IPS-11a (cell line): ENCODE results near the gene EPS8.

ENCODE experiments used
- H3K4me3 ChIP-seq: one replicate; pipeline ENCODE4 v1.5.1; 2013; ENCODE audit warnings: low read depth, low read length, control low read depth

EPS8 gene

DNA sequence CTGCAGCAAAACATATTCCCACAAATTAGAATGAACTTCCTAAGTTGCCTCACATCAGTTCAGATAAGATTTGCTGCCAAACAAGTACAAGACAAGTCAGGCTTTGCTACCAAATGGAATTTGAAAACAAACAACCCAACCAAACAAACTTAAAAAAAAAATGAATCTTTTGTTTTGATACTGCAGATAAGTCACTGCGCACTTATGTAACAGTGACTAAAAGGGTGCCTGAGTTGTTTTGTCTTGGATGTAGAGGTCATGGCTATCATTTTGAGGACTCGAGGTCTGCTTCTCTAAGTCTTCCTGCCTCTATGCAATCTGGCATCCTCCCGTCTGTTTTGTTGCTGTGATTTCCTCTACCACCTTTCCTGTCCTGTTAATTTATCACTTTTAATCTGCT, 11.1 kb upstream of the EPS8 start:
- no peak overlapping the region for H3K4me3 ChIP-seq

DNA sequence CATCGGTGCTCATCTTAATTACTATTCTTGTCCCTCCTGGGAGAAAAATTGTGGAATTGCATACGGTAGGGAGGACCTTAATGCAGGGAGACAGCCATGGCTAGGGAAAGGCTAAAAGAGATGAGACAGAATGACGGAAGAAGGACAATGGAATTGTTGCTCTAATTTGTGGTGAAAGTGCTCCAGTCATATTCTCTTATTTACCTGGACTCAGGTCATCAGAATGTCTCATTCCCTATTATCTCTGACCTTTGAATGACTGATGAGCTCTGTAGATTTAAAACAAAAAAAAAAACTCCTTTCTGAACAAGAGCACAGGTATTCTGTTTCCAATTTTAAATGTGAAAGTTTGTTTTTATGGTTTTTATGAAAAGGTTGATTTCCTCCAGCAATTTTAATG, 8.6 kb upstream of the EPS8 start:
- H3K4me3 ChIP-seq: no peak overlapping the region

DNA sequence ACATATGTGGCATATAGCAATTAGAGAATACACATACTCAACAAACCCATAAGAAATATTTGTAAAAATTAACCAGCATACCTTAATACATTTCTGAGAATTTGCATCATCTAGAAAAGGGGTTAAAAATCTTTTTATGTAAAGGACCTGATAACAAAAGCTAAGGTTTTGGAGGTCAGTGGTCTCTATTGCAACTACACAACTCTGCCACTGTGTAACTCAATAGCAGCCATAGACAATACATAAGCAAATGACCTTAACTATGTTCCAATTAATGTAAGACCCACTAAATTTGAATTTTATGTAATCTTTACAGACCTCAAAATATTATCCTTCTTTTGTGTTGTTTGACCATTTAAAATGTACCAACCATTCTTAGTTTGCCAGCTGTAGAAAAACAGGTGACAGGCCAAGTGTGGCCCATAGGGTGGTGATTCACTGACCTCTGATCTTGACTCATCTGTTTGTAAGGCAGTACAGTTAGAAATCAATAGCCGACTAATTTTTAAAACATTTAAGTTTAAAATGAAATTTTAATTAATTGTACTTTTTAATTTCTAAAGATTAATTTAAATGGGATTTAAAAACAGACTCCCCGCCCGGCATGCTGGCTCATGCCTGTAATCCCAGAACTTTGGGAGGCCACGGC, 7.4 kb upstream of the EPS8 start:
- no peak overlapping the region for H3K4me3 ChIP-seq

- H3K4me3 ChIP-seq: no peak overlapping the region
Measured at GRCh38 chr12:15794836-15795235, 5.6 kb upstream of the EPS8 start.

DNA sequence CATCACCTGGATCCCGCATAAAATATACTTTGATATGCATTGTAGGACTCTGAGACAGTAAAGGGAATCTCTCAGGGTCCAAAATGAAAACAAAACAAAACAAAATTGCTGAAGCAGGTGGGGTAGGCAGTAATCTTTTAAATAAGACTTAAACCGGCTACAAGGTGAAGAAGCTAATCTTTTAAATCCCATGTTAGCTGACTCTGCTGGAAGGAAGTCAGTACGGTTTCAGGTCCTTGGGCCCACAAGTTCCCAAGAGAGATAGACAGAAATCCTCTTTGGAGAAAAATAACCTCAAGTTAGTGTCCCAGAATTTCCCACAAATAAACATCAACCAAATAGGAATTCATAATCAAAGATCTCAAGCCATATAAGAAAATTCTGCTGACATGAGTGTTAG, 5.0 kb upstream of the EPS8 start:
- H3K4me3 ChIP-seq: no peak overlapping the region

- peak overlapping the region; percentile 68 for H3K4me3 ChIP-seq
Measured at GRCh38 chr12:15788233-15789219, 662 bp downstream of the EPS8 start.

DNA sequence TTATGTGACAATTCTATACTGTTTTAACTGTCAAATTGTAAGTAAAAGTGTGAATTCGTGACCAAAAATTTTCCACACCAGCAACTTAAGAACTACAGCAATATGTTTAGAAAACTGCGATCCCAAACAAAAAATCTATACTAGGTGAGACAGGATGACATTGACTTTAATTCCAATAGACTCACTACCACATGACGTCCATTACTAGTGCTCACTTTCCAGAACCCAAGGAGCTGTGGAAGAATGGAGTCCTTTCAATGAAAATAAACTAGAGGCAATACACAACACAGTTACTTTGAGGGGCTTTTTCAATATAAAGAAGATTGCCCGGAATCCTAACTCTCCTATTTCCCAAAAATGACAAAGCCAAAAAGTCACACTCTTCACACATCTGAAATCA, 1.4 kb downstream of the EPS8 start:
- peak overlapping the region; percentile 68 for H3K4me3 ChIP-seq

- no peak overlapping the region for H3K4me3 ChIP-seq
Measured at GRCh38 chr12:15786772-15787171, 2.4 kb downstream of the EPS8 start.

DNA sequence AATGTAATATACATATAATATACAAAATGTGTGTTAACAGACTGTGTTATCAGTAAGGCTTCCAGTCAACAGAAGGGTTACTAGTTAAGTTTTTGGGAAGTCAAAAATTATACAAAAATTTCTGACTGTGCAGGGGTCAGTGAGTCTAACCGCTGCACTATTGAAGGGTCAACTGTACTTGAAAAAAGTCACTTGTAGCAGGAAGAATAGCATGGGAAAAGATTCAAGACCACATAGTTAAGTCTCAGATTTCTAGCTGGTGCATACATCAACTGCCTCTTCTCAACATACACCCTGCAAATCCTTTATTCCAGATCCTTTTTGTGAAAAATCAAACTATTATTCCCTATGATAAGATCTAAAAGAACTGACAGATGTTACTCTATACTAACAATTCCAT, 5.9 kb downstream of the EPS8 start:
- H3K4me3 ChIP-seq: no peak overlapping the region

DNA sequence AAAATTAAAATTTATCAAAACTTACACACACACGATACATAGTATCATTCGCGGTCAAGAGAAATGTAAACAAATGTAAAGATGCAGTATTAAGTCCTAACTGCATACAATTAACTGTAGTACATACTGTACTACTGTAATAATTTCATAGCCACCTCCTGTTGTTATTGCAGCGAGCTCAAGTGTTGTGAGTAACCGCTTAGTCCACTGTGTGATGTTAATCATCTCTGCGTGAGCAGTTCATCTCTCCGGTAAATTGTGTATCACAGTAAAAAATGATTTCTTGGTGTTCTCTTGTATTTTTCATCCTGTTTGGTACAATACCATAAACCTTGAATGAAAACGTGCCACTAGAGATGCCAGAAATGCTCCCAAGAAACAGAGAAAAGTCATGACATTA, 6.5 kb downstream of the EPS8 start:
- no peak overlapping the region for H3K4me3 ChIP-seq

- no peak overlapping the region for H3K4me3 ChIP-seq
Measured at GRCh38 chr12:15779925-15780324, 9.3 kb downstream of the EPS8 start.

DNA sequence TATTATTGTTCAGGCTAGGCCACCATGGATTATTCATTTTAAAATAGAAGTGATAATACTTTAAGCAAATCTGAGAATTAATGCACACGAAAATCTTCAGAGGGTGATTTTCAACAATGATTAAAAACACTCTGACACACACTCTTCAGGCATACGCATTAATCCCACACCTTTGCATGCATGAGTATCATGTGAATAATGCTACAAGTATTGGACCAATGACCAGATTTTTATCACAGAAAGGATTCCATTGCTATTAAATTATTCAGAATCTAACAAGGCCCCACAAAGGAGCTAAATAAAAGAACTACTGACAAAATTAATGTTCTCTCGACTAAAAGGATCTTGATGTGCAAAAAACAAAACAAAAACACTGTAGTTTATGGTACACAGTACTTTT, 11.1 kb downstream of the EPS8 start:
- no peak overlapping the region for H3K4me3 ChIP-seq

- H3K4me3 ChIP-seq: no peak overlapping the region
Measured at GRCh38 chr12:15777355-15778012, 11.7 kb downstream of the EPS8 start.

- no peak overlapping the region for H3K4me3 ChIP-seq
Measured at GRCh38 chr12:15776532-15776931, 12.7 kb downstream of the EPS8 start.

GRCh38 chr12:15774819-15775218, 14.4 kb downstream of the EPS8 start:
- no peak overlapping the region for H3K4me3 ChIP-seq

DNA sequence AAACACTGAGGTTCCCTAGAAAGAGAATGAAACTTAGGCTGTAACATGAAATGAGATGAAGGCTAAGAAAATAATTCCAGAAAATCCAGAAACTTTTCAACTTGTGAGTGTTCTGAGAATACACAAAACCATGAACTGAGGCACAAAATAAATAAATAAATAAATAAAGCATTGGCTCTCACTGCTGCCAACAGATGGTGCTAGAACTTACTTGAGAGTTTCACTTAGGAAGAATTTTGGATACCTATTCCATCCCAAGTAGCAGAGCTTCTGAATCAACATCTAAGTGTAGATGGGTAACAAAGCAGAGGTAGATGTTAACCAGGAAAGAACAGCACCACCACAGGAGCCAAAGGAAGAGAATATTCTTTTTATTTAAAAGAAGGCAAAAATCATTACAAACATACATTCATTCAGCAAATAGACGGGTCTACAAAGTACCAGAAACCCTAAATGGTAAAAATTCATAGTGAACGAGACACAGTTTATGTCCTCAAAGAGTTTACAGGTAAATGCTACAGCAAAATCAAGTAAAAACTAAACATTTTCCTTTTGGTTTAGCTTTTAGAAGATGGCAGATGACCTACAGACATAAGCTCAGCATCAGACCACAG, 16.7 kb downstream of the EPS8 start:
- H3K4me3 ChIP-seq: no peak overlapping the region

- no peak overlapping the region for H3K4me3 ChIP-seq
Measured at GRCh38 chr12:15770581-15770980, 18.6 kb downstream of the EPS8 start.

DNA sequence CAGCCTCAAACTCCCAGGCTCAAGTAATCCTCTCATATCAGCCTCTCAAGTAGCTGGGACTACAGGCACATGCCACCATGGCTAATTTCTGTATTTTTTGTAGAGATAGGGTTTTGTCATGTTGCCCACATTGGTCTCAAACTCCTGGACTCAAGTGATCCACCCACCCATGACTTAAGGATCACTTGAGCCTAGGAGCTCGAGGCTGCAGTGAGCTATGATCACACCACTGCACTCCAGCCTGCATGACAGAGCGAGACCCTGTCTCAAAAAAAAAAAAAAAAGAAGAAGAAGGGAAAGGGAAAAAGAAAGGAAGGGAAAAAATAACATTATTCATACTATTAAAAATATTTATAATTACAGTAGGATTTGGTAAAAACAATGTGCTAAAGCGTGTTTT, 19.2 kb downstream of the EPS8 start:
- no peak overlapping the region for H3K4me3 ChIP-seq

- no peak overlapping the region for H3K4me3 ChIP-seq
Measured at GRCh38 chr12:15769586-15769985, 19.6 kb downstream of the EPS8 start.

DNA sequence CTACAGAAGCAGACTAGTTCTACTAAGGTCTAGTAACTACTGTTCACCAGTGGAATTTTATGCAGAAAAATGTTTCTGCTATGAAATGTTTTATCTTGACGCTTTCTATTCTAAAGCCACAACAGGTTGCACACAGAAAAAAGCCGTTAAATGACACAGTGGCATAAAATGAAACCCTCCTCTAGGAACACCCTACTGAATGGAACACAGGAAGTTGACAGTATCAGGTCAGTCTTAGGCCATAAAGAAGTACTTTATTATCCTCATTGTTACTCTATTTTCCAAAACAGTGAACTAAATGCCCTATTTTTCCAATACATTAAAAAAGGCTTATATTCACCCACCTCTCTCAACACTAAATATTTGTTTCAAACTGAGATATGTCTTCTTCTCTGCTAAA, 21.9 kb downstream of the EPS8 start:
- H3K4me3 ChIP-seq: no peak overlapping the region

GRCh38 chr12:15763328-15763727, 25.9 kb downstream of the EPS8 start:
- H3K4me3 ChIP-seq: no peak overlapping the region
